Measurements from ENCODE around the gene RASSF4. TPM values are rescaled to one million over a fixed set of nuclear protein-coding genes. Genes with fewer than 3 reads are reported as not detected.

The RASSF4 gene
- total RNA-seq, 1 donor from 2014 or later: 21.2 TPM

DNA sequence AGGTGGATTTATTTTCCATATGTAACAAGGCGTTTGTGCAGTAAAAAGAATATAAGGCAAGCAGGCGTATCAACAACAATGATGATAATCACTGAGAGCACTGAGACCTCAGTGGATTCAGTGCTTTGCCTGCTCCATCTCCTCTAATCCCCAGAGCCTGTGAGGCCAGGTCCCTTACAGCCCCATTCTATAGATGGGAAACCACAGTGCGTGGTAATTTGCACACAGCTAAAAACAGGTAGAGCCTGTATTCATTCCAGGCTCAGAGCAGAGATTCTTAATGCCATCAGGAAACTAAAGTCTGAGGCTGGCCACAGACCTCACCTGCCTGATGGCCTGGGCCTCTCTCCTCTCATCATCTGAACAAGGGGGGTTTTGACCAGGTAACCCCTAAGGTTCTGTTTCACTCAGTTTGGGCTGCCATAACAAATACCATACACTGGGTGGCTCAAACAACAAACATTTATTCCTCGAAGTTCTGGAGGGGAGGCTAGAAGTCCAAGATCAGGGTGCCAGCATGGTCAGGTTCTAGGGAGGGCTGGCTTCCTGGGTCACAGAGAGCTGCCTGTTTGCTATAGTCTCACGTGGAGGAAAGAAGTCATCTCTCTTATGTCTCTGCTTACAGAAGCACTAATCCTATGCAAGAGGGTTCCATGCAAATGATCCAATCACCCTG, 10.3 kb upstream of the RASSF4 start:
- Mint-ChIP-seq H3K9me3 (ENCODE audit: low read depth) (peaks cover 9% of the 10 kb centered on the region), H3K4me1 (ENCODE audit: low read depth) (peaks cover 4% of the 10 kb centered on the region), H3K27me3 (no peaks in the 10 kb centered on the region), H3K27ac (no peak overlapping the region), H3K36me3 (ENCODE audit: insufficient read depth) (peaks cover 8% of the 10 kb centered on the region), H3K4me3 (ENCODE audit: low read depth) (no peak overlapping the region)
- TF ChIP-seq, protein P1, sequence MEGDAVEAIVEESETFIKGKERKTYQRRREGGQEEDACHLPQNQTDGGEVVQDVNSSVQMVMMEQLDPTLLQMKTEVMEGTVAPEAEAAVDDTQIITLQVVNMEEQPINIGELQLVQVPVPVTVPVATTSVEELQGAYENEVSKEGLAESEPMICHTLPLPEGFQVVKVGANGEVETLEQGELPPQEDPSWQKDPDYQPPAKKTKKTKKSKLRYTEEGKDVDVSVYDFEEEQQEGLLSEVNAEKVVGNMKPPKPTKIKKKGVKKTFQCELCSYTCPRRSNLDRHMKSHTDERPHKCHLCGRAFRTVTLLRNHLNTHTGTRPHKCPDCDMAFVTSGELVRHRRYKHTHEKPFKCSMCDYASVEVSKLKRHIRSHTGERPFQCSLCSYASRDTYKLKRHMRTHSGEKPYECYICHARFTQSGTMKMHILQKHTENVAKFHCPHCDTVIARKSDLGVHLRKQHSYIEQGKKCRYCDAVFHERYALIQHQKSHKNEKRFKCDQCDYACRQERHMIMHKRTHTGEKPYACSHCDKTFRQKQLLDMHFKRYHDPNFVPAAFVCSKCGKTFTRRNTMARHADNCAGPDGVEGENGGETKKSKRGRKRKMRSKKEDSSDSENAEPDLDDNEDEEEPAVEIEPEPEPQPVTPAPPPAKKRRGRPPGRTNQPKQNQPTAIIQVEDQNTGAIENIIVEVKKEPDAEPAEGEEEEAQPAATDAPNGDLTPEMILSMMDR (IDR thresholded peaks at IDR 0.05; ENCODE audit: unreplicated experiment): no peak
- DNase-seq (ENCODE audit: low spot score, unreplicated experiment): no peak

DNA sequence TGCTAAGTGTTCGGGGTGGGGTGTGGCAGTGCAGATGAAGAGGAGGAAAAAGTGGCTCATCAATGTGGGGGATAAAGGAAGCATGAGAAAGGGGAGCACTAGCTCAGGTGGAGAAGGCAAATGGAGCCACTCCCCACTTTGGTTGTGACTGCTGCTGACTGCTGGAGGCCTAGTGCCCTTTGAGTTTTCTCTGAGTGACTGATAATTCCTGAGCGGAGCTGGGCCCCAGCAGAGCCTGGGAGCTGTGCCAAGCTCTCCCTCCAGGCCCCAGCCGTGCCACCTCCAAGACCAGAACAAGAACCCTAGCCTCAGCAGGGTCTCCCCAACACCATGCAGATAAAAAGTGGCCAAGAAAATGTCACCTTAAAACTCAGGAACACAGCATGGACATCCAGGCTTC, 9.7 kb upstream of the RASSF4 start:
- Mint-ChIP-seq H3K9me3 (ENCODE audit: low read depth) (peaks cover 4% of the 10 kb centered on the region), H3K4me1 (ENCODE audit: low read depth) (peaks cover 4% of the 10 kb centered on the region), H3K27me3 (no peaks in the 10 kb centered on the region), H3K36me3 (ENCODE audit: insufficient read depth) (peaks cover 7% of the 10 kb centered on the region), H3K4me3 (ENCODE audit: low read depth) (no peak overlapping the region), H3K27ac (no peak overlapping the region)
- no peak for DNase-seq (ENCODE audit: low spot score, unreplicated experiment)
- TF ChIP-seq, protein P1 (IDR thresholded peaks at IDR 0.05; ENCODE audit: unreplicated experiment): no peak

DNA sequence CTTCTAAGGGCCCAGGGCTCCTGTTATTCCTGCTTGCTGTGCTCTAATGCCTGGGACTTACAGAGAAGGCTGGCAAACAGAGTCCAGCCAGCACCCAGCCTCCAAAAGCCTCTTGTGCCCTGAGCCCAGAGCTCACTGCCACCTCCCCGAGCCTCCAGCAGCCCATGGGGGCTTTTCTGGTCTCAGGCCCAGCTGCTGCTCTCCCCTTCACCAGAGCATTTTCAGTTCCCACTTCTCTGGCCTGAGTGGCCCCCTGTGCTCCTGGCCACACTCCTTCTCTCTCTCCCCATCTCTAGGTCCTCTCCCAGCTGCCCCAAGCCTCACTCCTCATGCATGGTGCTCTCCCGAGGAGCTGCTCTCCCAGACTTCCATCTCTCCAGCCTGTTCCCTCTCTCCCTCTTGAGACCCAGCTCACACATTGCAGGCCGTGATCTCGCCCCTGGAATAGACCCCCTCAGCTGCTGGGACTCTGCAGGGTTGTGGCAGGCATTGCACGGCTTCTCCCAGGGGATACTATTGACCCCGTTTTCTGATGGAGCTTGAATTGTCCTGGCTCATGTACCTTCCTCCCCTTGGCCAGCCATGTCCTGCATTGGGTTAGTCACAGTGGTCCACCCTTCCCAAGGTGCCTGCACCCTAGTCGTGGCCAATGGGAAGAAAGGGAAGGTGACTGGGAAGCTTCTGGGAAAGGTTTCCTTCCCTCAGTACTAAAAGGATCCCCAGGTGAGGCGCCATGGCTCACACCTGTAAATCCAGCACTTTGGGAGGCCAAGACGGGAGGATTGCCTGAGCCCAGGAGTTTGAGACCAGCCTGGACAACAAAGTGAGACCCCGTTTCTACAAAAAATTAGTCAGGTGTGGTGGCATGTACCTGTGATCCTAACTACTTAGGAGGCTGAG, 9.0 kb upstream of the RASSF4 start:
- peaks cover 4% of the 10 kb centered on the region for H3K4me1 Mint-ChIP-seq (ENCODE audit: low read depth)

DNA sequence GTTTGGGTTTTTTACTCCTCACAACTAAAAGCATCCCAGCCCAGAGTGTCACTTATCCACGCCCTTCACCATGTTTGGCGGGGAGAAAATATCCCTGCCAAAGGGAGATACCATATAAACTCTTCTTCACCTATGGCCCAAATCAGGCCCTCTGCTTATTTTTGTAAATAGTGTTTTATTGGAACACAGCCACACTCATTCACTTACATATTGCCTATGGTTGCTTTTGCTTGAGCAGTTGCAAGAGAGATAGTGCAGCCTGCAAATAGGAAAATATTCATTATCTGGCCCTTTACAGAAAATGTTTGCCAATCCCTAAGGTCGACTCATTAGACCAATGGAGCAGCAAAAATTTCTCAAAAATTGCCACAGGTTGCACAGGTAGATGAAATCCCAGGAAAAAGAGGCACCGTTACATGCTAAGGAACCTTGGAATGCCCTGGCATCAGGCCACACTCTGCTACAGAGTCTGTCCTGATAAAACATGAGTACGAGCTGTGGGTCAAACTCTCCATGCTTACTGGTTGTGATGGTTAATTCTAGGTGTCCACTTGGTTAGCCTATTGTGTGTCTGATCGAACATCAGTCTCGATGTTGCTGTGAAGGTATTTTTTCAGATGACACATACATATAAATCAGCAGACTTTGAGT, 7.9 kb upstream of the RASSF4 start:
- Mint-ChIP-seq H3K36me3 (ENCODE audit: insufficient read depth) (peaks cover 13% of the 10 kb centered on the region), H3K27me3 (no peaks in the 10 kb centered on the region), H3K4me3 (ENCODE audit: low read depth) (no peak overlapping the region), H3K9me3 (ENCODE audit: low read depth) (peaks cover 3% of the 10 kb centered on the region), H3K4me1 (ENCODE audit: low read depth) (peaks cover 9% of the 10 kb centered on the region), H3K27ac (no peak overlapping the region)
- TF ChIP-seq, protein P1 (IDR thresholded peaks at IDR 0.05; ENCODE audit: unreplicated experiment): no peak
- DNase-seq (ENCODE audit: low spot score, unreplicated experiment): no peak

More for the DNA sequence above, 9.0 kb upstream of the RASSF4 start:
- Mint-ChIP-seq H3K4me3 (ENCODE audit: low read depth) (no peak overlapping the region), H3K9me3 (ENCODE audit: low read depth) (no peaks in the 10 kb centered on the region), H3K36me3 (ENCODE audit: insufficient read depth) (peaks cover 5% of the 10 kb centered on the region), H3K27ac (no peak overlapping the region), H3K27me3 (no peaks in the 10 kb centered on the region)
- DNase-seq (ENCODE audit: low spot score, unreplicated experiment): no peak
- TF ChIP-seq, protein P1 (IDR thresholded peaks at IDR 0.05; ENCODE audit: unreplicated experiment): no peak

DNA sequence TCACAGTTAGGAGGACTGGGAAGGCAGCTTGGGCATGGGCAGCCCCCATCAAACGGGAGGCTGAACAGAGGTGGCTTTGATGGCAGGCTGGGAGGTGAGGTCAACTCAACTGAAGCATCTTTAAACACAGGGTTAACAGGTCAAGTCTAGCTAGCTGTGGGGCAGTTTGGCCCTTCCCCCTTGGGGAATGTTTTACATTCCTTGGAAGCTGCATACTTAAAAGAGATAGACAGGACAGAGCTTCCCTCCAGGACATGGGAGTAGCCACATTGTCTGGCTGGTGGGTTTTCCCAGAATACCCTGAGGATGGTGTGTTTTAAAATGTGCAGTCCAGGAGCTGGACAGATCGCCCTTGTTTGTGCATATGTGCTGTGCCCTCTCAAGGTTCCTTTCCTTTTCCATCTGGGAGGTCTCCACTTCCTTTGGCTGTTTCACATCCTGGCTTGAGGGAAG, 6.8 kb upstream of the RASSF4 start:
- H3K27ac Mint-ChIP-seq: no peak overlapping the region
- H3K9me3 Mint-ChIP-seq (ENCODE audit: low read depth): peaks cover 3% of the 10 kb centered on the region
- no peaks in the 10 kb centered on the region for H3K27me3 Mint-ChIP-seq
- peaks cover 14% of the 10 kb centered on the region for H3K36me3 Mint-ChIP-seq (ENCODE audit: insufficient read depth)
- H3K4me3 Mint-ChIP-seq (ENCODE audit: low read depth): no peak overlapping the region
- peaks cover 12% of the 10 kb centered on the region for H3K4me1 Mint-ChIP-seq (ENCODE audit: low read depth)
- TF ChIP-seq, protein P1 (IDR thresholded peaks at IDR 0.05; ENCODE audit: unreplicated experiment): no peak
- no peak for DNase-seq (ENCODE audit: low spot score, unreplicated experiment)
